Nephron progenitor cell (in vitro differentiated cells): ENCODE results near the gene COLEC12.

Experiments used
- DNase-seq: peaks from one replicate; pipeline ENCODE4 v3.0.0; 2021
- H3K27ac Mint-ChIP-seq: 2 replicates; pipeline ENCODE4 v1.8.0; 2021; ENCODE audit warnings: mild to moderate bottlenecking, moderate library complexity, mixed read lengths
- H3K27me3 Mint-ChIP-seq: 2 replicates; pipeline ENCODE4 v1.8.0; 2021; ENCODE audit warnings: mild to moderate bottlenecking, low read depth, mixed read lengths; ENCODE audit not compliant: poor library complexity
- H3K36me3 Mint-ChIP-seq: 2 replicates; pipeline ENCODE4 v1.8.0; 2021; ENCODE audit warnings: low read depth, mixed read lengths
- H3K4me1 Mint-ChIP-seq: 2 replicates; pipeline ENCODE4 v1.8.0; 2021; ENCODE audit warnings: mixed read lengths
- H3K4me3 Mint-ChIP-seq: 2 replicates; pipeline ENCODE4 v1.8.0; 2021; ENCODE audit warnings: mild to moderate bottlenecking, moderate library complexity, mixed read lengths
- H3K9me3 Mint-ChIP-seq: 2 replicates; pipeline ENCODE4 v1.8.0; 2021; ENCODE audit warnings: mild to moderate bottlenecking, moderate library complexity, mixed read lengths
- TF ChIP-seq, protein P1 (sequence below): fragments of 200-600 bp; sonication (generic); IDR thresholded peaks from 2 replicates; pipeline ENCODE4 v1.5.0; 2021; ENCODE audit warnings: antibody characterized with exemption

The COLEC12 gene

DNA sequence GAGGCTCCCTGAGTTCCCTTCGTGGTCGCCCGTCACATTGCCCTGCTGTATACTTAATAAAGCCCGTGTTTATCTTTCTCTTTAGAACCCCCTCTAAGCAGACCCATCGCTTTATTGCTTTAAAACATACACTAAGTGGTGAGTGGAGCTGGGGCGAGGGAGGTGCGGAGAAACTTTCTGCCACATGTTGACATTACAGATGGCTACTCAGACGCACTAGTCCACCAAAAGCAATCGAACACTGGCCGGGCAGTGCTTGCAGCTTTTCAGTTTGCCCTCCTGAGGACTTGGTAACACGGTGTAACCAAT lies 859 bp upstream of the COLEC12 start:
- H3K9me3 Mint-ChIP-seq, result no peaks in the 10 kb centered on the region
- H3K4me1 Mint-ChIP-seq, result peaks cover 58% of the 10 kb centered on the region
- H3K27me3 Mint-ChIP-seq, result peaks cover 24% of the 10 kb centered on the region
- H3K27ac Mint-ChIP-seq, result peak overlapping the region; percentile 72
- H3K36me3 Mint-ChIP-seq, result no peaks in the 10 kb centered on the region
- TF ChIP-seq, protein P1, sequence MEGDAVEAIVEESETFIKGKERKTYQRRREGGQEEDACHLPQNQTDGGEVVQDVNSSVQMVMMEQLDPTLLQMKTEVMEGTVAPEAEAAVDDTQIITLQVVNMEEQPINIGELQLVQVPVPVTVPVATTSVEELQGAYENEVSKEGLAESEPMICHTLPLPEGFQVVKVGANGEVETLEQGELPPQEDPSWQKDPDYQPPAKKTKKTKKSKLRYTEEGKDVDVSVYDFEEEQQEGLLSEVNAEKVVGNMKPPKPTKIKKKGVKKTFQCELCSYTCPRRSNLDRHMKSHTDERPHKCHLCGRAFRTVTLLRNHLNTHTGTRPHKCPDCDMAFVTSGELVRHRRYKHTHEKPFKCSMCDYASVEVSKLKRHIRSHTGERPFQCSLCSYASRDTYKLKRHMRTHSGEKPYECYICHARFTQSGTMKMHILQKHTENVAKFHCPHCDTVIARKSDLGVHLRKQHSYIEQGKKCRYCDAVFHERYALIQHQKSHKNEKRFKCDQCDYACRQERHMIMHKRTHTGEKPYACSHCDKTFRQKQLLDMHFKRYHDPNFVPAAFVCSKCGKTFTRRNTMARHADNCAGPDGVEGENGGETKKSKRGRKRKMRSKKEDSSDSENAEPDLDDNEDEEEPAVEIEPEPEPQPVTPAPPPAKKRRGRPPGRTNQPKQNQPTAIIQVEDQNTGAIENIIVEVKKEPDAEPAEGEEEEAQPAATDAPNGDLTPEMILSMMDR, result no peak
- peak overlapping the region; percentile 86 for H3K4me3 Mint-ChIP-seq
- DNase-seq, result peak; percentile 26

GRCh38 chr18:499776-500631 lies 497 bp downstream of the COLEC12 start:
- peaks cover 24% of the 10 kb centered on the region for H3K27me3 Mint-ChIP-seq
- no peaks in the 10 kb centered on the region for H3K9me3 Mint-ChIP-seq
- H3K36me3 Mint-ChIP-seq, result no peaks in the 10 kb centered on the region
- H3K4me3 Mint-ChIP-seq, result peak overlapping the region; percentile 95
- peak overlapping the region; percentile 99 for H3K27ac Mint-ChIP-seq
- H3K4me1 Mint-ChIP-seq, result peaks cover 56% of the 10 kb centered on the region
- peak; percentile 65 for DNase-seq
- TF ChIP-seq, protein P1, result no peak

DNA sequence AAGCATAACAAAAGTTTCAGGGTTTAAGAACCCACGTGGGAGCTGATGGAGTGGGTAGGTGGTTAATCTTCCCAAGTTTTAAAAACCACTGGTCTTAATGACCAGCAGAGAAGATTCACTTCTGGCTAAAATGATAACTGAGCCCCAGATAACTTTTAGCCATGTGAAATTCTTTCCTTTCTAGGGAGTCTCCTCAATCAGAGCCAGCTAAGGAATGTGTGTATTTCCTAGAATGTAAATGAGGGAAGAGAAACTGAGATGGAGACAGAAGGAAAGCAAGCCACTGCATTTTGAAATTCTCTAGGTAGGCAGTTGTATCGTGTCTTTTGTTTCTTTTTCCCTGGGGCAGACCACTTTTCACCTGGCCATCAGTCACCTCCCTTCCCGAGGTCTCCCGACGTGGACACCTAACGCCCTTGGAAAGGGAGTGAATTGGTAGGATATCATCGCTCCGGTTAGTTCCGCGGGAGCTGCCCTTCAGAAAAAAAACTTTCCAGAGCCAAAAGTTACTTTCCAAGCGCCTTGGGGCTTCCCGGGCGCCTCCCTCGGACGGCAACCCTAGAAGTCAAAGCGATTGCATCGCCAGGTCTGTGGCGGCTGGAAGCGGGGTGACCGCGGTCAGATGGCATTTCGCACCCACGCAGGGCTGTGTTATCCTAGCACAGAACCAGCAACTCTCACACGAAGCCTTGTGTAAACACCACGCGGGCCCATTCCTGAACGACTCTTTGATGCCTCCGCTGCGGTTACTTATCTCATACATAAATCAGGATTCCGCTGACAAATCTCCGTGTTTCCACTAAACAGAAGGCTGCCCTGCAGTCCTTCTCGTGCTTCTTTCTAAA lies 1.3 kb downstream of the COLEC12 start:
- DNase-seq, result peak; percentile 59
- H3K4me1 Mint-ChIP-seq, result peaks cover 54% of the 10 kb centered on the region
- peaks cover 20% of the 10 kb centered on the region for H3K27me3 Mint-ChIP-seq

DNA sequence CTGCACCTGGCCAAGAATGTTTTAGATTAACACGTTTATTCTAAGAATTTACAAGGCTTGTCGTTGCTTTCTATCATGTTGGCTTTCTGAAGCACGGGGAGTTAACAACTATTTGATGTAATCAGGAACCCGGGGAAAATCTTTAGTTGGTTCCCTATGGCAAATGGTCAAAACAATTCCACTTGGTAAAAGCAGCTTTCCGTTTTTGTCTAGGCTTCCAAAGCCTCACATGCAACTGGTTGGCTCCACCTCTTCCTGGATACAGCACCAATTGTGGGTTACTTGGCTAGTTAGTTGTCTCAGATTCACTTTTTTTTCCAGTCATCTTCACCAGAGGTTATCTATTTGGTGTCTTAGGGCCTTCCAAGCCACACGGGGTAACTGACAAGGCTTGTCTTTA lies 2.8 kb downstream of the COLEC12 start:
- Mint-ChIP-seq H3K9me3 (no peaks in the 10 kb centered on the region), H3K27me3 (peaks cover 10% of the 10 kb centered on the region), H3K36me3 (no peaks in the 10 kb centered on the region), H3K4me1 (peaks cover 67% of the 10 kb centered on the region), H3K4me3 (peak overlapping the region; percentile 52), H3K27ac (no peak overlapping the region)
- TF ChIP-seq, protein P1, result no peak
- no peak for DNase-seq

More for the DNA sequence above, 1.3 kb downstream of the COLEC12 start:
- H3K4me3 Mint-ChIP-seq, result peak overlapping the region; percentile 95
- TF ChIP-seq, protein P1, result no peak
- H3K36me3 Mint-ChIP-seq, result no peaks in the 10 kb centered on the region
- H3K27ac Mint-ChIP-seq, result peak overlapping the region; percentile 99
- no peaks in the 10 kb centered on the region for H3K9me3 Mint-ChIP-seq

DNA sequence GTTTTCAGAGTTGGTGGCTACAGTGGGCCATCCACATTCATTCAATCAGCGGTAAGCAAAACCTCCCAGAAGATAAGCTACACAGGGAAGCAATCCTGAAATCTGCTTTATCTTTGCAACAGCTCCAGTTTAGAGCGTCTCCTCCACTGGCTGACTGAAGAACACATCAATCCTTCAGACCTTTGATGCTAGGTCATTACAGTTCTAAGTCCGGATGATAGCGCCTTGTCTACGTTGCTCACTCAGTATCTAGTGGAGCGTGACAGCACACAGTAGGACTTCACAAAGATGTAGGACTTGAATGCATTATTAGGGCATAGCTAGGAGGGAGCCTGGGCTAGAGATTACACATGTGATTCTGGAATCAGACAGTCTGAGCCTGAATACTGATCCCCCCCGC lies 5.0 kb downstream of the COLEC12 start:
- H3K27me3 Mint-ChIP-seq, result peaks cover 5% of the 10 kb centered on the region
- TF ChIP-seq, protein P1, result no peak
- H3K36me3 Mint-ChIP-seq, result no peaks in the 10 kb centered on the region
- H3K9me3 Mint-ChIP-seq, result no peaks in the 10 kb centered on the region
- H3K4me1 Mint-ChIP-seq, result peaks cover 80% of the 10 kb centered on the region
- H3K4me3 Mint-ChIP-seq, result no peak overlapping the region
- no peak for DNase-seq
- H3K27ac Mint-ChIP-seq, result peak overlapping the region; percentile 27
